Skin of body (tissue), 2 donors: Measurements from ENCODE around the gene SPC24. TPM values are rescaled to one million over a fixed set of nuclear protein-coding genes. Genes with fewer than 3 reads are reported as not detected.
"Not testable (repeated sequence)": the region's sequence is repeated elsewhere in the genome, so short reads cannot be mapped to it uniquely, and the experiment has no call there.

Experiments
- DNase-seq: peaks from one replicate; lab custom pipeline; 2025; lab: John Stamatoyannopoulos, UW
- total RNA-seq: library from RNA; depleted of rRNA; stranded (reverse); fragments of >200 nt; gene quantifications from one replicate; pipeline ENCODE4 v1.2.3, GENCODE V29; 2014

Gene SPC24
- total RNA-seq, 1 donor from 2014 or later, result 11.5 TPM

DNA sequence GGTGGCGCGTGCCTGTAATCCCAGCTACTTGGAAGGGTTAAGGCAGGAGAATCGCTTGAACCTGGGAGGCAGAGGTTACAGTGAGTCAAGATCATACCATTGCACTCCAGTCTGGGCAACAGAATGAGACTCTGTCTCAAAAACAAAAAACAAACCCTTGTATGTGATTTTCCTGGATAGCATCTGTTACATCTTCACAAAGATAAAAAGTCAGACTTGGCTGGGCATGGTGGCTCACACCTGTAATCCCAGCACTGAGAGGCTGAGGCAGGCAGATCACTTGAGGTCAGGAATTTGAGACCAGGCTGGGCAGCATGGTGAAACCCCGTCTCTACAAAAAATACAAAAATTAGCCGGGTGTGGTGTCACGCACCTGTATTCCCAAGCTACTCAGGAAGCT, 58.2 kb downstream of the SPC24 start:
- DNase-seq, result not testable (repeated sequence)

DNA sequence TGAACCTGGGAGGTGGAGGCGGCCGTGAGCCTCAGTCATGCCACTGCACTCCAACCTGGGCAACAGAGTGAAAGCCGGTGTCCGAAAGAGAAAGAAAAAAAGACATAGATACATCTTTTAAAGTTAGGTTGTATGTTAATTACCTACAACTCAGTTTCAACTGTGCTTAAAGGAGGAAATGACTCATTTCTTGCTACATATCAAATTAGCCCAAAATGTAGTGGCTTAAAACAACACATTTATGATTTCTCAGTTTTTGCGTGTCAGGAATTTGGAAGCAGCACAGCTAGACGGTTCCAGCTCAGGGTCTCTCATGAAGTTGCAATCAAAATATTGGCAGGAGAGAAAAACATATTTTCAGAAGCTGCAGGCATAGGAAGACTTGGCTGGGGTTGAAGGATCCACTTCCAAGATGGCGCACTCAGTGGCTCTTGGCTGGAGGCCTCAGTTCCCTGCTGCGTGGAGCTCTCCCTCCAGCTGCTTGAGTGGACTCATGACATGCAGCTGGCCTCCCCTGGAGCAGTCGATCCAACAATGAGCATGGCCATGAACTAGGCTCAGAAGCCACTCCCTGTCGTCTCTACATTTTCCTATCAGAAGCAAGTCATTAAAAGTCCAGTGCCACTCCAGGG, 59.3 kb downstream of the SPC24 start:
- DNase-seq, result peak; percentile 93

Other genes with a start within 250 kb of the SPC24 start
- 30.9 TPM for gene YIPF2, start 227.1 kb downstream of the SPC24 start, total RNA-seq
- gene TIMM29, start 227.0 kb downstream of the SPC24 start, total RNA-seq, result 16.3 TPM
- gene SMARCA4, start 194.8 kb downstream of the SPC24 start, total RNA-seq, result 63.5 TPM
- gene LDLR, start 66.3 kb downstream of the SPC24 start, total RNA-seq, result 124 TPM
- 62.5 TPM for gene KANK2, start 41.8 kb upstream of the SPC24 start, total RNA-seq
- 55.3 TPM for gene ANGPTL8, start 83.8 kb upstream of the SPC24 start, total RNA-seq
- 35.0 TPM for gene DOCK6, start 106.7 kb upstream of the SPC24 start, total RNA-seq
- gene TSPAN16, start 140.4 kb upstream of the SPC24 start, total RNA-seq, result not detected
- 29.7 TPM for gene RAB3D, start 183.9 kb upstream of the SPC24 start, total RNA-seq
- gene TMEM205, start 190.5 kb upstream of the SPC24 start, total RNA-seq, result 35.3 TPM
- 12.4 TPM for gene CCDC159, start 190.7 kb upstream of the SPC24 start, total RNA-seq
- 5.7 TPM for gene PLPPR2, start 199.7 kb upstream of the SPC24 start, total RNA-seq
- 0.30 TPM for gene SWSAP1, start 218.9 kb upstream of the SPC24 start, total RNA-seq
- 3.6 TPM for gene EPOR, start 228.5 kb upstream of the SPC24 start, total RNA-seq